GM21447 (cell line): ENCODE measurements around the gene LRBA.

Experiments
- ATAC-seq: cut with Tn5 transposase; IDR thresholded peaks from one replicate; pipeline ENCODE4 v1.9.1; 2021; ENCODE audit not compliant: unreplicated experiment

LRBA gene

GRCh38 chr4:150302553-150302952, 712.5 kb downstream of the LRBA start:
- no peak for ATAC-seq

DNA sequence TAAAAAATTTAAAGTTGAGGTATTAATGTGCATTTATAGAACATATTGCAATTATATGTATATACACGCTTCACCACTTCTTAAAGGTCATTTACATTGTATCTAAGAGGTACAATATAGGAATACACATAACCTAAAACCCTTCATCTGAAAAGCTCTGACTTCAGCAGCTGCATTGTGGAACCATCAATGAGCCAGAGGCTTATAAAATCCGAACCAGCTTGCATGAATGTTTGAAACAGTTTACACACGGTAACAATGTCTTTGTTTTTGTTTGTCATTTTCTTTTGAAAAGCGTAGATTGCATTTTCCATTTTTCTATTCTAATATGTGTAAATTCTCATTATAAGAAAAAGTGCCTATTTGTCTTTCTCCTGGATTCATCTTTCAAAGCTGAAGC, 715.3 kb downstream of the LRBA start:
- ATAC-seq = no peak

DNA sequence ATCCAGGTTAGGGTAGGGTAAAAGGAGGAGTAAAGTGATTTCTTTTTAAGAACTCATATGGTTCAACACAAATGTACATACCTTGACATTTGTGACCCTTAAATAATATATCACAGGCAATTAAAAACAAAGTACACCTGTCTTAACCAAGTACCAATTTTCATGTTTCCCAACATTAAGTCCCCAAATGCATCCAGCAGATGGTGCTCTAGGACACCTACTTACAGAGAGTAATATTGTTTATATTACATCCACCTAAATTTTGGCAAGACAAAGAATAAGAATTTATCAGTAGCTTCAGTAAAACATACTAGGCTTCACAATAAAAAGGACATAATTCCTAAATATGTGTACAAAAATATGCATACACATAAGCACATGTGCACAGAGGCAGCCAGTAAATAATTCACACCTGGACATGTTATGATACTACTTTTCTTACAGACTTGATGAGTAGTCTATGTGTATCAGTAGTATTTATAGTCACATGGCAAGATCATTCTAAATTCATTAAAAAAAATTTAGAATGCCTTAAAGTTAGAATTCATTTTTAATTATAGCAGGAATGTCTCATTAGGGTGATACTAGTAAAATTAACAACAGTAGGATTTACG, 717.1 kb downstream of the LRBA start:
- no peak for ATAC-seq

DNA sequence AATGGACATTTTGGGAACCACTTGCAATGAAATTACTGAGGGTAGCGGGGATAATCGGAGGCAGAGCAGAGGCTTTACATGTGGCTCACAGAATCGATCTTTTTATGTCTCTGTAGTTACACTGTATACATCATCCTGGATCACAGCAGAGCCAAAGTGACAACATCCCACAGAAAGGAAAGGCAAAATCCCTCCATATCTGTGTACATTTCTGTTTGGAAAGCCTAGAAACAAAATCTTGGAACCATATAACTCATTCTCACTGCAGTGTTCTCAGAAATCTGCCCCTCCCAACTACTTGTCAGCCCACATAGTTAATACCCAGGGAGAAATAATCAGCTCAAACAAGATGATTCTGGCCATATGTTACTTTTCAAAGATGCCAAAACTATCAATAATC, 725.2 kb downstream of the LRBA start:
- no peak for ATAC-seq

GRCh38 chr4:150289198-150289597, 725.9 kb downstream of the LRBA start:
- ATAC-seq = no peak

DNA sequence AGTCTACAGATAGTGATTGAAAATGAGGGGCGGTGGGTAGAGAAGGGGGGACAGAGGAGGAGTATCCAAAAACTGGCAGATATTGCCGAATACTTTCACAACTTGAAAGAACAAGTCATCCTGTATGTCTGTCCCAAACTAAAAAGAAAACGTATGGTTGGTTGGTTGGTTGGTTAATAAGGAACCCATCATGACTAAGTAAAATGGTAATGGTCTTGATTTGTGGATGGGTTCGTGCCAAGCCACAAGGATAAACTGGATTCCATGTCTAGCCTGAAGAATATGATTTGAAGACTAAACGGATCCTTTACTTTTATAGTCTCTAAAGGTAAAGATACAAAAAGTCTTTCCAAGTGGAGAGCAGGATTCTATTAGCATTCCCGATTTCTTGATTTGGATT, 728.4 kb downstream of the LRBA start:
- no peak for ATAC-seq

DNA sequence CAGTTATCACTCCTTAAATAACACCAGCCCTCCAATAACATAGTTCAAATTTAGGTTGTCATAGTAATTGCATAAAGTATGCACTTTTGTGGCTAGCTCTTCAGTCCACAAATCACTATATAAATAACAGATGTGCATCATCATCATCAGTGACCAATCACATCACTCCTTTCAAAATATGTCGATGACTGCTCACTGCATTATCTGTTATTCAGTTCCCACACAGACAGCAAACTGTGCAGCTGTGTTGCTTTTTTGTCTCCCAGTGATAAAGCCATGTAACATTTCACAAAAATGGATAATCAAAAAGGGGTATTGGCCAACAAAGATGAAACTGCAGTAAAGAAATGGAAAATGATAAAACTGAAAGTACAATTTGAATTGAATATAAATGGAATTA, 731.4 kb downstream of the LRBA start:
- ATAC-seq = no peak

DNA sequence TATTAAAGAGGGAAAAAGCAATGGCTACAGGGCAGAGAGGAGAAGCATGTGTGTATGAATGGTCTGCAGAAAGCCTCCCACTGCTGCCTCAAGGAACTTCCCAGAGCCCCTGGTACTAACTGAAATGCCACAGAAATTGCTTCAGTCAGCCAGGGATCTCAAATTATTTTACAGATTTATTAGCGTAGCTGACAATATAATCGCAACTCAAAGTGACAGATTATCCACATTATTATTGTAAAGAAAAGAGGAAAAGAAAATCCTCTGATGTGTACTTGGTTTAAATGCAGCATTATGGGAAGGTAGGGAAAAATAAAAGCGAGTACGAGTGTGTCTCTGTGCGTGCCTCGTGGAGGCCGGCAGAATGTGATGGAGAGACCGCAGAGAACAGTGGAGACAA, 734.1 kb downstream of the LRBA start:
- ATAC-seq = no peak

- no peak for ATAC-seq
Measured at GRCh38 chr4:150280081-150280895, 734.8 kb downstream of the LRBA start.

- ATAC-seq = no peak
Measured at GRCh38 chr4:150278206-150278605, 736.9 kb downstream of the LRBA start.

DNA sequence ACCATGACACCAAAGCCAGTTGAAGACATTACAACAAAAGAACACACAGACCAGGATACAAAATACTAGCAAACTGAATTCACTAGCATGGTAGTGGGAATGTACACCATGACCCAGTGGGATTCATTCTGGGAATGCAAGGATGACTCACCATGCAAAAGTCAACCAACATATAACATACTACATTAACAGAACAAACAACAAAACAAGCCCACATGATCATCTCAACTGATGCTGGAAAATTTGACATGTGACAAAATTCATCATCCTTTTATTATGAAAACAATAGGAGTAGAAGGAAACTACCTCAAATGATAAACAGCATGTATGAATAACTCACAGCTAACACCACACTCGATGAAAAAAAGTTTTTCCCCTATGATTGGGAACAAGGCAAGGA, 746.6 kb downstream of the LRBA start:
- ATAC-seq = no peak

GRCh38 chr4:150265806-150266205, 749.3 kb downstream of the LRBA start:
- no peak for ATAC-seq

DNA sequence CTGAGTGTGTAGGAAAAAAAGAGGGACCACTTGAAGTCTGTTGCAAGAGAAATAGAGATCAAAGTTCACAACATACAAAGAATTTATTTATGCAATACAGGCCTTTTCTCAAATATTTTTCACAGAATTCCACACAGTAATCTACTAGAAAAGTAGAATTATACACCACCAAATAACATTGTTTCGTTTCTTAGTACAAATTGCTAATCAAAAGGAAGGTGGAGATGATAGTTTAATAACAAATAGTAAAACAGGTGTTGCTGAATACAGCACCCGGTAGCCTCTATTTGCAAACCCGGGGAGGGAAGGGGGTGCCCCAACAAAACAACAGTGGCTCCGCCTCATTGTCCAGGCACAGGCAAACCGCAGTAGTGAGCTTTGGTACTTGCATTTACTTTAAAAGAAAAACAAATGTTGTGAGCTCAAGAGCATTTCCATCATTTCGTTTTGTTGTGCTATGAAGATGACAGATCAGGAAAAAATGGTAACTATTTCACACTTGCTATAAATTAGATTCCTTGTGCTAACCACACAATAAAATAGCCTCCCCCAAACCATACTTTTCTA, 750.4 kb downstream of the LRBA start:
- ATAC-seq = no peak

GRCh38 chr4:150262611-150263010, 752.5 kb downstream of the LRBA start:
- no peak for ATAC-seq

DNA sequence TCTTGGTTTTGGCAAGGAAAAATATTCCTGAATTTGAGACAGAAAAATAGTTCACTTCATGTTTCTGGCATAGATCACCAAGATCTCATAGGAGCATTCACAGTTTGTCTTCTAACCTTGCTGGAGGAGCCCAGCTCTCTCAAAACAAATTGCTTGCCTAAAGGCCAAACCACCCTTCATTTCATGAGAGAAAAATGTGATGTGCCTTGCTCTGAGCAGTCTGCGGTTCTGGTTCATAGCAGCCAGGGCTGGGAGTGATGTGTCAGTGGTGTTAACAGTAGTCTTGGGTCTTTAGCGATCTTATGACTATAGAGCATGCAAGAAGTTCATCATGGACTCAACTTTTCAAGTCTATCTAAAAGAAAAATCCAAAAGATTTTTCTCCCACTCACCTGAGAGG, 753.5 kb downstream of the LRBA start:
- ATAC-seq = no peak

DNA sequence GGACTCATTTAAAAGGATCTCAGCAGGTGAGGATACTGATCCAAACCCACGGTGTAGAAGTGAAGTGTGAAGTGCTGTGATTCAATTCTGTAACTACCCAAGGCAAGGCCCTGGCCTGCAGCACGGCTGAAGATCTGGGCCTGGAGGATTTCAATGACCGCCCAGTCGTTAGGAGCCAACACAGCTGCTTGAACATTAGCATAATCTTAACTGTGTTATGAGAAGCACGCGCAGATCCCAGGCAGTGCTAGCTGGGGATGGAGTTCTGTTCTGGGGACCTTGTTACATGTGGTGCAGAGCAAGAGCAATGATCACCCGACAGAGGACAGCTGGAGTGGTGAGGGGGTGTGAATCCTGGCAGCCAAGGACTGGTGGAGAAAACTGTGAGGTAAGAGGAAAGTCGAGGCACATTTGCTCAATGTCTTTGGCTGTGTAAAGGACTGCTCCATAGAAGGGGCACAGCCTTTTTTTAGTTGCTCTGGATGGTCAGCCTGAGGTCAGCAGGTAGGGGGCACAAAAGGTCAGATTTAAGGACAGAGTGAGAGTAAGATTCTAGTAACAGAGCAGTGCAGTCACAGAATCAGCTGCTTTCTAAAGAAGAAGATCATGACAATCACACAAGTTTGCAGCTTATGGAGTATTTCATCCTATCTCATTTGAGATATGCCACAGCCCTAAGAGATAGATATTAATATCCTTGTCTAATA, 755.1 kb downstream of the LRBA start:
- no peak for ATAC-seq

DNA sequence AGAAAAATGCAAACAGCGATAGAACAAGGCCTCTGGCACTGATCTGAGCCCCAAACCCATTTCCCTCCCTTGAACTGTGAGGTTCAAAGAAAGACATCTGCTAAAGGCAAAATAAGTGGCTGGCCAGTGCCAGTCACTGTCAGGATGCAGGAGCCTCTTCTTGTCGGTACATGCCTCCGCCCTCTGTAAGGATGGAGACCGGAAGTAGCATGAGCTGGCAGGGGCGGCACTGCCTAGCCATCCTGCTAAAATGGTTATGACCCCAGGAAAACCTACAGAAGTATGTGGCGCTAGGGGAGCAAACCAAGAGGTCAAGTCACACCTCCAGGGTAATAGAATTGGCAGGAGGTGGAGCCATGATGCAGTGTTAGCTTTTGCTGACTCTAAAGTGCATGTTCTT, 756.5 kb downstream of the LRBA start:
- no peak for ATAC-seq

DNA sequence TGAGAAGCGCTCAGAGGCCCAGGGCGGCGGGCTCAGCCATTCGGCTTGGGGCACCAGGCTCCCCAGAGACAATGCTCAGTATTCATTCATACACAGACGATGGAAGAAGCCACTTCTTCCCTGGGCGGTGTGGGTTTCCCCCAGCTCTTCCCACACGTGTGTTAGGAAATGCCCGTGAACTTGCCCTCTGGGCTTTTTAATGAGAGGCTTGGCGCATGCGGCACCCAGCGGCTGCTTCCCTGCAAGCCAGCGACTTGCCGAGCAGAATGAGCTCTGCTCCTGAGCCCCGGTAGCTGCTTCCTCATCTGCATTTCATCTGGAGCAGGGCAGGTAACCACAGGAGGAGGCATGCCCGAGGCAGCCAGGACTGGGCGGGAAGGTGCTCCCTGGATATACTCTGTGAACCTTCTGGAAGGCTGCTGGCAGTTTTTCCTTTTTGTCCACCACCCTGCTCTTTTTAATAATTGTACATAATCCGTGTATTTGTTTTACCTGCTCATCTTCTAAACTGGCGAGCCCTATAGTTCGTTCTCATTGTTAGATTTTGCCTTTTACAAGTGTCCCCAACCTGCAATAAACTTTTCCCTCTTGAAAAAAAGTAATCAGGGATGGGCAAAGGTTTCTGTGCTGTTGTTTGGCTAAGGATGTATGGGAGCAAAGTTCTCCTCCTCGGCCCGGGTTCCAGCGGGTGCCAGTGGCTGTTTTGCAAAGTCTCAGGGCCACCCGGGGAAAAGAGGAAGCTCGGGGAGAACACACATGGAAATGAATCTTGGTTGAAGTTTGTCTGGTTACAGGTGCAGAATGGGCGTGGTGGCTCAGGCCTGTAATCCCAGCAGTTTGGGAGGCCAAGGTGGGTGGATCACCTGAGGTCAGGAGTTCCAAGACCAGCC, 758.0 kb downstream of the LRBA start:
- ATAC-seq = no peak

GRCh38 chr4:150256225-150256620, 758.9 kb downstream of the LRBA start:
- no peak for ATAC-seq

- no peak for ATAC-seq
Measured at GRCh38 chr4:150255610-150256224, 759.4 kb downstream of the LRBA start.
